LNCaP clone FGC (cell line): ENCODE data around the gene GPRIN2.

ENCODE experiments used
- DNase-seq: peaks from one replicate; pipeline ENCODE4 v3.0.0-alpha.2; 2011; ENCODE audit warnings: low read depth
- H3K4me3 ChIP-seq: 2 replicates; pipeline ENCODE4 v1.5.1; 2011; ENCODE audit warnings: mild to moderate bottlenecking, low read depth, low read length, control low read depth
- TF ChIP-seq, protein P1 (sequence below): IDR thresholded peaks from 2 replicates; pipeline ENCODE4 v1.5.1; 2012; ENCODE audit warnings: mild to moderate bottlenecking; ENCODE audit not compliant: control insufficient read depth, insufficient read depth; ENCODE audit errors: extremely low read depth

The GPRIN2 gene

DNA sequence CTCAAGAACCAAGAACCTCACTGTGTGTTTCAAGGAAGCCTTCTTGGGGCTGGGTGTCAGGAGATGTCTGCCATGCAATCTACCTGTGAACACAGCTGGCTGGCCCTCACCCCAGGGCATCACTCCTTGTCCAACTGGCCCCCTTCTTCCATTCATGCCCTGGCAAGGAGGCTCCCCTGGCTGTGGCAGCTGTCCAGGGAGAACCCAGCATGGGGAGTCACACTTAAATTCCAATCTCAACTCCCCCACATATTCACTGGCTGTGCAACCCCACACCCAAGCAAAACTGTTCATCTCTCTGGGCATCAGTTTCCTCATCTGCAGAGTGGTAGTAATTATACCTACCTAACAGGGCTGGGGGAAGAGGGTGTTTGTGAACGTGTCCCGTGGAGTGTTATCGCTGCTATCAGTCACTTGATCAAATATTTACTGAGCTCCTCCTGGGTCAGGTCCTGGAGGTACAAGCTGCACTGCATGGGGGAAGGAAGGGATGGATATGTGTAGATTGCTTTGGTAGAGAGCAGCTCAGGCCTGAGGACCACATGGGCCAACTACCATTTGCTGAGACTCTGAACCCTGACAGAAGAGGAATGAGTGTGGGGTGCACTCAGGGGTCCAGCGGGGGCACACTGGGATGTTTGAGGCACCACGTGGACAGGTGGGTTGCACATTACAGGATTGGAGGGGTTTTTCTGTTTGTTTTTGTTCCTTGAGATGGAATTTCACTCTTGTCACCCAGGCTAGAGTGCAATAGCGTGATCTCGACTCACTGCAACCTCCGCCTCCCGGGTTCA is 2.1 kb upstream of the GPRIN2 start:
- TF ChIP-seq, protein P1, sequence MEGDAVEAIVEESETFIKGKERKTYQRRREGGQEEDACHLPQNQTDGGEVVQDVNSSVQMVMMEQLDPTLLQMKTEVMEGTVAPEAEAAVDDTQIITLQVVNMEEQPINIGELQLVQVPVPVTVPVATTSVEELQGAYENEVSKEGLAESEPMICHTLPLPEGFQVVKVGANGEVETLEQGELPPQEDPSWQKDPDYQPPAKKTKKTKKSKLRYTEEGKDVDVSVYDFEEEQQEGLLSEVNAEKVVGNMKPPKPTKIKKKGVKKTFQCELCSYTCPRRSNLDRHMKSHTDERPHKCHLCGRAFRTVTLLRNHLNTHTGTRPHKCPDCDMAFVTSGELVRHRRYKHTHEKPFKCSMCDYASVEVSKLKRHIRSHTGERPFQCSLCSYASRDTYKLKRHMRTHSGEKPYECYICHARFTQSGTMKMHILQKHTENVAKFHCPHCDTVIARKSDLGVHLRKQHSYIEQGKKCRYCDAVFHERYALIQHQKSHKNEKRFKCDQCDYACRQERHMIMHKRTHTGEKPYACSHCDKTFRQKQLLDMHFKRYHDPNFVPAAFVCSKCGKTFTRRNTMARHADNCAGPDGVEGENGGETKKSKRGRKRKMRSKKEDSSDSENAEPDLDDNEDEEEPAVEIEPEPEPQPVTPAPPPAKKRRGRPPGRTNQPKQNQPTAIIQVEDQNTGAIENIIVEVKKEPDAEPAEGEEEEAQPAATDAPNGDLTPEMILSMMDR: no peak
- peak; percentile 91 for DNase-seq
- no peak overlapping the region for H3K4me3 ChIP-seq

- TF ChIP-seq, protein P1: no peak
- DNase-seq: no peak
- H3K4me3 ChIP-seq: no peak overlapping the region
These were observed 1.6 kb upstream of the GPRIN2 start for GRCh38 chr10:46558122-46558391.

DNA sequence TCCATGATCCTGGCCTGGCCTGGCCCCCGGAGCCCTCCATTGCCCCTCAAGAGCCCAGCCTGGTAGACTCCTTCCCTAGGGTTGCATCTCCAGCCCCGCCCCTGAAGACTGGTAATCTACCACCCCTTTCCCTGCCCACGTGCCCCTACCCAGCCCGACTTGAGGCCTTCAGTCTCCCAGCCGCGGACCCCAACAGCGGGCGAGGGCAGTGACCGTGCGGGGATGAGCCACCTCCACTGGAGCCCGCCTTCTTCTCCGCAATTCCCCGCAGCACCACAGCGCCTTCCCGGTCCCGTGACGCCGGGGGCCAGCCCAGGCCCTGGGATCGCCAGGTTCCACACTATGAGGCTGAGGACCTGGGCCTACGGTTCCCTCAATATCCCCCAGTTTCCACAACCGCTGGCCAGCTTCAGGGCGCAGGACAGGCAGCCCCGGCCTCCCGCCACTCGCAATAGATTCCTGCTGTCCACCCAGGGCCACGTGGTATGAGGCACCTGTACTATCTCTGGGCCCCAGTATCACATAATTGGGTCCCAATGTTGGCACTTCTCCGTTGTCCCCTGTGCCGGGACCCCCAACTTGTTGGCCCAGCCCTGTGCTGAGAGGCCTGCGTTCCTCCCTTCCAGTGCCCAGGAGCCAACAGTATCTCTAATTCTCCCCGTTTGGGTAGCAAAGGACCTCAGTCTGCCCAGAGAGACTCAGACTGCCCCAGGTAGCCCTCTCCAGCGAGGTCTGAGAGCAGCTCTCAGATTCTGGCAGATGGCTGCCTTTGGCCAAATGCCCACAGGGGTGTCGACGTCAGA is 1.1 kb upstream of the GPRIN2 start:
- no peak overlapping the region for H3K4me3 ChIP-seq

GRCh38 chr10:46555713-46556514 is 544 bp downstream of the GPRIN2 start:
- no peak for DNase-seq
- TF ChIP-seq, protein P1: no peak
- peak overlapping the region; percentile 67 for H3K4me3 ChIP-seq

More for the DNA sequence above, 1.1 kb upstream of the GPRIN2 start:
- no peak for DNase-seq
- TF ChIP-seq, protein P1: no peak

- no peak for DNase-seq
- H3K4me3 ChIP-seq: peak overlapping the region; percentile 67
- TF ChIP-seq, protein P1: no peak
These were observed 1.1 kb downstream of the GPRIN2 start for GRCh38 chr10:46555366-46555712.

- no peak overlapping the region for H3K4me3 ChIP-seq
- DNase-seq: no peak
- TF ChIP-seq, protein P1: no peak
These were observed 2.2 kb downstream of the GPRIN2 start for GRCh38 chr10:46554166-46554781.
